ENCODE results near the gene REV3L.

- TF ChIP-seq CTCF (IDR thresholded peaks at IDR 0.05; ENCODE audit: low read depth, low read length, poor library complexity, severe bottlenecking) (no peak), EZH2phosphoT487 (IDR thresholded peaks at IDR 0.05; ENCODE audit: borderline replicate concordance, low read length) (no peak)
Measured at GRCh38 chr6:111276736-111277135, 206.3 kb downstream of the REV3L start.
